ENCODE data around the gene CLTA. TPM values are rescaled to one million over a fixed set of nuclear protein-coding genes. Genes with fewer than 3 reads are reported as not detected.
A peak's percentile ranks its signal among the peaks of the same experiment; 100 is the strongest.

CLTA gene
- total RNA-seq, 1 donor from 2014 or later: 60.4 TPM

DNA sequence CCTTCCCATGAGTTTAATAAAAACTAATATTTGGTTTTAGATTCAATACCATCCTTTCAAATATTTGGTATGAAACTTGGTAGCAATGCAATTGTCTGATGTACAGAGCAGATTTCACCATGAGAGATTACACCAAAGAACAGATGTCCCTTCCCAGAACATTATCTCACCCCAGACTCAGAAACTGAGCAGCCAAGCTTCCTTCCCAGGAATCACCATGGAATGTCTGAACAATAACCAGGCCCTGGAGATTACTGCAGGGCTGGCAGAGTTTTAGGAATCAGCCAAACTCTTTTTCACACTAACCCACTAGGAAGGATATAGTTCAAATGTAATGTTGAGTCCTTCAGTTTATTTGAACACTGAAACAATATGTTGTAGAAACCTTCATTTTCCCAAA lies 23.9 kb downstream of the CLTA start:
- TF ChIP-seq, protein P1, sequence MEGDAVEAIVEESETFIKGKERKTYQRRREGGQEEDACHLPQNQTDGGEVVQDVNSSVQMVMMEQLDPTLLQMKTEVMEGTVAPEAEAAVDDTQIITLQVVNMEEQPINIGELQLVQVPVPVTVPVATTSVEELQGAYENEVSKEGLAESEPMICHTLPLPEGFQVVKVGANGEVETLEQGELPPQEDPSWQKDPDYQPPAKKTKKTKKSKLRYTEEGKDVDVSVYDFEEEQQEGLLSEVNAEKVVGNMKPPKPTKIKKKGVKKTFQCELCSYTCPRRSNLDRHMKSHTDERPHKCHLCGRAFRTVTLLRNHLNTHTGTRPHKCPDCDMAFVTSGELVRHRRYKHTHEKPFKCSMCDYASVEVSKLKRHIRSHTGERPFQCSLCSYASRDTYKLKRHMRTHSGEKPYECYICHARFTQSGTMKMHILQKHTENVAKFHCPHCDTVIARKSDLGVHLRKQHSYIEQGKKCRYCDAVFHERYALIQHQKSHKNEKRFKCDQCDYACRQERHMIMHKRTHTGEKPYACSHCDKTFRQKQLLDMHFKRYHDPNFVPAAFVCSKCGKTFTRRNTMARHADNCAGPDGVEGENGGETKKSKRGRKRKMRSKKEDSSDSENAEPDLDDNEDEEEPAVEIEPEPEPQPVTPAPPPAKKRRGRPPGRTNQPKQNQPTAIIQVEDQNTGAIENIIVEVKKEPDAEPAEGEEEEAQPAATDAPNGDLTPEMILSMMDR (IDR thresholded peaks at IDR 0.05; ENCODE audit: borderline replicate concordance): no peak
- Histone ChIP-seq H3K4me1 (peaks cover 85% of the 10 kb centered on the region), H3K4me3 (no peak overlapping the region), H3K9me3 (replicated peaks) (no peaks in the 10 kb centered on the region), H3K36me3 (peaks cover 52% of the 10 kb centered on the region), H3K27ac (replicated peaks) (peak overlapping the region; percentile 72), H3K27me3 (ENCODE audit: low read depth) (no peaks in the 10 kb centered on the region)
- no peak for DNase-seq
- intact Hi-C loops (cut with micrococcal nuclease): no loop called here

DNA sequence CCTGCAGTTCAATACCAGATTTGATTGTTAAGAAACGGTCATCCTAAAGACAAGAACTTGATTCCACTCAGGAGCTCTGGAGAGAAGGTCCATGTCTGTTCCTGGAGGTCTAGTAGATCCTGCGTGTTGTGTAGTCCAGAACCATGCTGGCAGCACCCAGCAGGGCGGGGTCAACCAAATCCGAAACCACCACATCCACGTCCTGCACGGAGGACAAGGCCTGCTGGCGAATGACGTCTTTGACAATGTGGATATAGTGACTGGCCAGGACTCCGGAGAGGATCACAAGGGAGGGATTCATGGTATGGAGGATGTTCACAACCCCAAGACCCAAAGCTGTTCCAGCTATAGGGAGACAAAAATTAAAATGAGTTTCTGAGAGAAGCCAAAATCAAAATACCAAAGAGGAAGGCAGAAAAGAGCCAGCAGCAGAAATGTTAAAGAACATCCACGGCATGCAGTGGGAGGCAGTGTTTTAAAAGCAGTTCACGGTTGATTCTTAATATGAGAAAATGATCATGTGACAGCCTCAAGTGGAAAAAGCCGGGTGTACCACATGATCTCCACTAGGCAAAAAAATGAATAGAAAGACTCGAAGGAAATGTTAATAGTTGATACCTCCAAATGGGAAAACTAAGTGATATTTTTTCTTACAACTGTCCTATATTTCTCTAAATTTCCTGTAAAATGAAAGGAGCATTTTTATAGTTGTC lies 26.7 kb downstream of the CLTA start:
- no peak for DNase-seq
- peak overlapping the region; percentile 30 for H3K27ac ChIP-seq (replicated peaks)
- TF ChIP-seq, protein P1 (IDR thresholded peaks at IDR 0.05; ENCODE audit: borderline replicate concordance): no peak
- intact Hi-C loops (cut with micrococcal nuclease): no loop called here
- H3K9me3 ChIP-seq (replicated peaks): peaks cover 2% of the 10 kb centered on the region
- peaks cover 62% of the 10 kb centered on the region for H3K36me3 ChIP-seq
- no peaks in the 10 kb centered on the region for H3K27me3 ChIP-seq (ENCODE audit: low read depth)
- peaks cover 56% of the 10 kb centered on the region for H3K4me1 ChIP-seq
- H3K4me3 ChIP-seq: no peak overlapping the region

DNA sequence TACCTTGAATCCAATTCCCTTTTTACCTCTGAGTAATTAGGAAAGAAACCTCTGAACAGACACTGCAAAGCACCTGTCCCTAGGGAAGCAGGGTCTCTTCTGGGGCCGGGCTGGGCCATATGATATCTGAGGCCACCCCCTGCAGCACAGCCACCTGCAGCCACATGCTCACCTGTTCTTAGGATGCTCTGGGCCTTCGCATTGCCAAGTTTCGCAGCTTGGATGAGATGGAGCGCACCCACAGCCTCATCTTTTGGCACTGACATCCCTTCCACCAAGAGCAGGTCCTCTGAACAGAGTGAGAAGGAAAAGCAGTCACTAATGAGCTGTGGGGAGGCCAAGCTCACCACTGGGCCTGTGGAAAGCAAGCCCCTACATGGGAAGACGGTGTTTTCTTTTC lies 27.3 kb downstream of the CLTA start:
- DNase-seq: no peak
- TF ChIP-seq, protein P1 (IDR thresholded peaks at IDR 0.05; ENCODE audit: borderline replicate concordance): no peak
- Histone ChIP-seq H3K36me3 (peaks cover 64% of the 10 kb centered on the region), H3K27me3 (ENCODE audit: low read depth) (no peaks in the 10 kb centered on the region), H3K27ac (replicated peaks) (no peak overlapping the region), H3K4me1 (peaks cover 50% of the 10 kb centered on the region), H3K4me3 (no peak overlapping the region), H3K9me3 (replicated peaks) (peaks cover 7% of the 10 kb centered on the region)
- intact Hi-C loops (cut with micrococcal nuclease): no loop called here

DNA sequence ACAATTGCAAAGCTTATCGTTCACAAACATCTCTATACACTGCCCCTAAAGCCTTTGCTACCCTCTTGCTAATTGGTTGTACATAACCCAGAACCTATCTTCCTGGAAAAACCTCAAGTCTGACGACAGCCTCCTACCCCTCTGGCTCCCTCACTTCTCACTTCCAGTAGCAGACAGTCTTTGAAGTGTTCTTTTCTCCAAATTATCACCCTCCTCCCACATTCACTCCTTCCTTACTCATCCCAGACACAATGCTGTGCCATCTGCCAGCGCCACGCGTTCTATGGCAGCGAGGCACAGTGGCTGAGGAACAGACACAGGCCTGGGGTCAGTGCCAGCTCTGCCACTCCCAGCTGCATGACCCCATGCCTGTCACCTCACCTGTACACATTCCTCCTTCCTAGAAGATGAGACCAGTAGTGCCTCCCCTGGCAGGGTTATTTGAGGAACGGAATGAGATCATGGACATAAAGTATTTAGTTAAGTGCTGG lies 27.7 kb downstream of the CLTA start:
- intact Hi-C loops (cut with micrococcal nuclease): no loop called here
- peaks cover 68% of the 10 kb centered on the region for H3K36me3 ChIP-seq

DNA sequence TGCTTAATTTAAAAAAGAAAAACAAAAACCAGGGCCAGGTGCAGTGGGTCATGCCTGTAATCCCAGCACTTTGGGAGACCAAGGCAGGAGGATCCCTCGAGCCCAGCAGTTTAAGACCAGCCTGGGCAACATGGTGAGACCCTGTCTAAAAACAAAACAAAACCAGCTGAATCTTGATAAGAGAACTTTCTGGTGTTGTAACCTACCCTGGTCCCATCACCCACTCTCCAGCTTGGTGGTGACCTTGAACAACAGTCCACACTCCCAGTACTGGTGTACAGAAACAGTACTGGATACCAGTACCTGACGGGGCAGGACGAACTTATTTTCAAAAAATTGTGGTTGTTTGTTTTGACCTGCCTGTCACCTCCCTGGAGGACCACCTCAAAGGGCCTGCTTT lies 30.9 kb downstream of the CLTA start:
- Histone ChIP-seq H3K9me3 (replicated peaks) (peaks cover 7% of the 10 kb centered on the region), H3K36me3 (peaks cover 96% of the 10 kb centered on the region), H3K27ac (replicated peaks) (no peak overlapping the region), H3K27me3 (ENCODE audit: low read depth) (no peaks in the 10 kb centered on the region), H3K4me1 (peaks cover 14% of the 10 kb centered on the region), H3K4me3 (no peak overlapping the region)
- TF ChIP-seq, protein P1 (IDR thresholded peaks at IDR 0.05; ENCODE audit: borderline replicate concordance): no peak
- intact Hi-C loops (cut with micrococcal nuclease): no loop called here
- no peak for DNase-seq

More for the DNA sequence above, 27.7 kb downstream of the CLTA start:
- TF ChIP-seq, protein P1 (IDR thresholded peaks at IDR 0.05; ENCODE audit: borderline replicate concordance): no peak
- Histone ChIP-seq H3K9me3 (replicated peaks) (peaks cover 7% of the 10 kb centered on the region), H3K4me1 (peaks cover 46% of the 10 kb centered on the region), H3K27me3 (ENCODE audit: low read depth) (no peaks in the 10 kb centered on the region), H3K27ac (replicated peaks) (no peak overlapping the region), H3K4me3 (no peak overlapping the region)
- DNase-seq: no peak

Measured in left ventricle myocardium inferior (tissue), 1 donor.